Ascending aorta (tissue), 2 donors: ENCODE data around the gene TCAP. TPM values are rescaled to one million over a fixed set of nuclear protein-coding genes. Genes with fewer than 3 reads are reported as not detected.
A peak's percentile ranks its signal among the peaks of the same experiment; 100 is the strongest.
"Not testable (repeated sequence)": the region's sequence is repeated elsewhere in the genome, so short reads cannot be mapped to it uniquely, and the experiment has no call there.

Source experiments
- DNase-seq, 2 donors: peaks; one replicate each; pipeline ENCODE4 v3.0.0-alpha.2; 2019; ENCODE audit warnings: low spot score in 2 of 2
- H3K27ac ChIP-seq, 2 donors: fragments of 200-600 bp; sonication (generic); one replicate each; pipeline ENCODE4 v1.5.1; 2016 to 2017; ENCODE audit warnings: mild to moderate bottlenecking in 1 of 2
- H3K27me3 ChIP-seq: fragments of 200-600 bp; sonication (generic); one replicate; pipeline ENCODE4 v1.5.1; 2017
- H3K36me3 ChIP-seq, 2 donors: fragments of 200-600 bp; sonication (generic); one replicate each; pipeline ENCODE4 v1.5.1; 2016
- H3K4me1 ChIP-seq, 2 donors: fragments of 200-600 bp; sonication (generic); one replicate each; pipeline ENCODE4 v1.5.1; 2016 to 2017; ENCODE audit warnings: mild to moderate bottlenecking in 1 of 2
- H3K4me3 ChIP-seq, 2 donors: fragments of 200-600 bp; sonication (generic); one replicate each; pipeline ENCODE4 v1.5.1; 2016 to 2017; ENCODE audit warnings: mild to moderate bottlenecking in 1 of 2
- H3K9me3 ChIP-seq, 2 donors: fragments of 200-600 bp; sonication (generic); one replicate each; pipeline ENCODE4 v1.5.1; 2016
- intact Hi-C: fragments of 100-400 bp; cut with DNase I; formaldehyde crosslinking; loops from one replicate; pipeline ENCODE4 v1.15.1; 2023
- total RNA-seq: library from RNA; depleted of rRNA; stranded (reverse); fragments of >200 nt; gene quantifications from one replicate; pipeline ENCODE4 v1.1.0, GENCODE V29; 2016
- TF ChIP-seq, protein P1 (sequence below), 3 experiments: fragments of 200-600 bp in 2 of 3; fragments of 450-650 bp in 1 of 3; sonication (generic) in 2 of 3; IDR thresholded peaks; one replicate each; pipeline ENCODE4 v1.5.1; 2016 to 2019; ENCODE audit warnings: antibody characterized with exemption in 3 of 3, mild to moderate bottlenecking in 1 of 3, moderate library complexity in 1 of 3

Gene TCAP
- total RNA-seq, 1 donor from 2014 or later: not detected

DNA sequence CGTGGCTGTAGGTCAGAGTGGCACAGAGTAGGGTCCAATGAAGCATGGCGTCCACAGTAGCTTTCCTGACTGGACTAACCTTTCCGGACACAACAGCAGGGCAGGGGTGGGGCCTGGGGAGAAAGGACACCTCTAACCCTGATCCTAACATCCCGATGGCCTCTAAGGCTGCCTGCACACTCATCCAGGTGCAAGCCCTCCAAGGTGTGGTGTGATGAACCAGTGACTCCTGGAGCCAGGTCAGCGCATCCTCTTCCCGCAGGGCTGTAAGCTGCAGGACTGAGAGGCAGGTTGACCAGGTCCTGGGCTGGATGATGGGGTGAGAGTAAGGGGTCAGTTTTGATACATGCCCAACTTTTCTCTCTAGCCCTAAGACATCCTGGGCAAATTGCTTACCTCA lies 31.6 kb downstream of the TCAP start:
- DNase-seq: no peak
- Histone ChIP-seq H3K36me3 (no peaks in the 10 kb centered on the region), H3K9me3 (no peaks in the 10 kb centered on the region), H3K4me3 (no peak overlapping the region), H3K27ac (no peak overlapping the region), H3K27me3 (no peaks in the 10 kb centered on the region), H3K4me1 (peaks cover 0 to 9% of the 10 kb centered on the region in 2 donors)
- intact Hi-C loops: no loop called here
- TF ChIP-seq, protein P1, sequence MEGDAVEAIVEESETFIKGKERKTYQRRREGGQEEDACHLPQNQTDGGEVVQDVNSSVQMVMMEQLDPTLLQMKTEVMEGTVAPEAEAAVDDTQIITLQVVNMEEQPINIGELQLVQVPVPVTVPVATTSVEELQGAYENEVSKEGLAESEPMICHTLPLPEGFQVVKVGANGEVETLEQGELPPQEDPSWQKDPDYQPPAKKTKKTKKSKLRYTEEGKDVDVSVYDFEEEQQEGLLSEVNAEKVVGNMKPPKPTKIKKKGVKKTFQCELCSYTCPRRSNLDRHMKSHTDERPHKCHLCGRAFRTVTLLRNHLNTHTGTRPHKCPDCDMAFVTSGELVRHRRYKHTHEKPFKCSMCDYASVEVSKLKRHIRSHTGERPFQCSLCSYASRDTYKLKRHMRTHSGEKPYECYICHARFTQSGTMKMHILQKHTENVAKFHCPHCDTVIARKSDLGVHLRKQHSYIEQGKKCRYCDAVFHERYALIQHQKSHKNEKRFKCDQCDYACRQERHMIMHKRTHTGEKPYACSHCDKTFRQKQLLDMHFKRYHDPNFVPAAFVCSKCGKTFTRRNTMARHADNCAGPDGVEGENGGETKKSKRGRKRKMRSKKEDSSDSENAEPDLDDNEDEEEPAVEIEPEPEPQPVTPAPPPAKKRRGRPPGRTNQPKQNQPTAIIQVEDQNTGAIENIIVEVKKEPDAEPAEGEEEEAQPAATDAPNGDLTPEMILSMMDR (IDR thresholded peaks at IDR 0.05): no peak

DNA sequence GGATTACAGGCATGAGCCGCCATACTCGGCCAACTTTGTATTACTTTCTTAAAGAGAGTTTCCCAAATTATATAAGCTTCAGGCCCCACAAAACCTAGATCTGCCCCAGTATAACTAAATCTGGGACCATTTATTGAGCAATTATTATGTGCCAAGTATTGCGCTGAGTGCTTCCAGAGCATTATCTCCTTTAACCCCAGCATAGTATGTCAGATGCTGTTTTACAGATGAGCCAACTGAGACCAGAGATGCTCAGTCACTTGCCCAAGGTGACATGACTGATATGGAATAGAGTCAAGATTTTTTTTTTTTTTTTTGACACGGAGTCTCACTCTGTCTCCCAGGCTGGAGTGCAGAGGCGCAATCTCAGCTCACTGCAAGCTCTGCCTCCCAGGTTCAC lies 32.8 kb downstream of the TCAP start:
- no peak overlapping the region for H3K27ac ChIP-seq
- H3K4me3 ChIP-seq: no peak overlapping the region
- H3K36me3 ChIP-seq: no peaks in the 10 kb centered on the region
- TF ChIP-seq, protein P1 (IDR thresholded peaks at IDR 0.05): no peak
- no peak for DNase-seq
- no peaks in the 10 kb centered on the region for H3K27me3 ChIP-seq
- H3K9me3 ChIP-seq: no peaks in the 10 kb centered on the region
- intact Hi-C loops: no loop called here
- H3K4me1 ChIP-seq: peaks cover 0 to 13% of the 10 kb centered on the region in 2 donors

DNA sequence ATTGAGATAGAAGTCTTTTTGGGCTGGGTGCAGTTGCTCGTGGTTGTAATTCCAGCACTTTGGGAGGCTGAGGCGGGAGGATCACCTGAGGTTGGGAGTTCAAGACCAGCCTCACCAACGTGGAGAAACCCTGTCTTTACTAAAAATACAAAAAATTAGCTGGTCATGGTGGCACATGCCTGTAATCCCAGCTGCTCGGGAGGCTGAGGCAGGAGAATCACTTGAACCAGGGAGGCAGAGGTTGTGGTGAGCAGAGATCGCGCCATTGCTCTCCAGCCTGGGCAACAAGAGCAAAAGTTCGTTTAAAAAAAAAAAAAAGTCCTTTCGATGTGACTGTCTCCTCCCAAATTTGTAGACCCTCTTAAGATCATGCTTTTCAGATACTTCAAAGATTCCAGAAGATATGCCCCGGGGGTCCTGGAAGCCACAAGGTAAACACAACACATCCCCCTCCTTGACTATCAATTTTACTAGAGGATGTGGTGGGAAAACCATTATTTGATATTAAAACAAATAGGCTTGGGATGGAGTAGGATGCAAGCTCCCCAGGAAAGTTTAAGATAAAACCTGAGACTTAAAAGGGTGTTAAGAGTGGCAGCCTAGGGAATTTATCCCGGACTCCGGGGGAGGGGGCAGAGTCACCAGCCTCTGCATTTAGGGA lies 34.1 kb downstream of the TCAP start:
- H3K27me3 ChIP-seq, H3K9me3 ChIP-seq, DNase-seq, intact Hi-C loops, H3K36me3 ChIP-seq: not testable (repeated sequence)
- Histone ChIP-seq H3K4me3 (peak overlapping the region; percentile 84), H3K27ac (peak overlapping the region; percentile 87 to 91), H3K4me1 (peaks cover 0 to 17% of the 10 kb centered on the region in 2 donors)

DNA sequence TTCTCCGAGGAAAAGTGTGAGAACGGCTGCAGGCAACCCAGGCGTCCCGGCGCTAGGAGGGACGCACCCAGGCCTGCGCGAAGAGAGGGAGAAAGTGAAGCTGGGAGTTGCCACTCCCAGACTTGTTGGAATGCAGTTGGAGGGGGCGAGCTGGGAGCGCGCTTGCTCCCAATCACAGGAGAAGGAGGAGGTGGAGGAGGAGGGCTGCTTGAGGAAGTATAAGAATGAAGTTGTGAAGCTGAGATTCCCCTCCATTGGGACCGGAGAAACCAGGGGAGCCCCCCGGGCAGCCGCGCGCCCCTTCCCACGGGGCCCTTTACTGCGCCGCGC lies 34.6 kb downstream of the TCAP start, which contains the start of gene ERBB2:
TSS of gene ERBB2 (plus strand) at position 247 of the 330 bp plus-strand sequence. CDS start 175 bp downstream, outside the sequence.
- intact Hi-C loops: loop anchor here (1.0 kb wide), 1 partner anchor 11 kb away; the partner anchor contains the start of gene PGAP3
- H3K4me1 ChIP-seq: peaks cover 0 to 21% of the 10 kb centered on the region in 2 donors

DNA sequence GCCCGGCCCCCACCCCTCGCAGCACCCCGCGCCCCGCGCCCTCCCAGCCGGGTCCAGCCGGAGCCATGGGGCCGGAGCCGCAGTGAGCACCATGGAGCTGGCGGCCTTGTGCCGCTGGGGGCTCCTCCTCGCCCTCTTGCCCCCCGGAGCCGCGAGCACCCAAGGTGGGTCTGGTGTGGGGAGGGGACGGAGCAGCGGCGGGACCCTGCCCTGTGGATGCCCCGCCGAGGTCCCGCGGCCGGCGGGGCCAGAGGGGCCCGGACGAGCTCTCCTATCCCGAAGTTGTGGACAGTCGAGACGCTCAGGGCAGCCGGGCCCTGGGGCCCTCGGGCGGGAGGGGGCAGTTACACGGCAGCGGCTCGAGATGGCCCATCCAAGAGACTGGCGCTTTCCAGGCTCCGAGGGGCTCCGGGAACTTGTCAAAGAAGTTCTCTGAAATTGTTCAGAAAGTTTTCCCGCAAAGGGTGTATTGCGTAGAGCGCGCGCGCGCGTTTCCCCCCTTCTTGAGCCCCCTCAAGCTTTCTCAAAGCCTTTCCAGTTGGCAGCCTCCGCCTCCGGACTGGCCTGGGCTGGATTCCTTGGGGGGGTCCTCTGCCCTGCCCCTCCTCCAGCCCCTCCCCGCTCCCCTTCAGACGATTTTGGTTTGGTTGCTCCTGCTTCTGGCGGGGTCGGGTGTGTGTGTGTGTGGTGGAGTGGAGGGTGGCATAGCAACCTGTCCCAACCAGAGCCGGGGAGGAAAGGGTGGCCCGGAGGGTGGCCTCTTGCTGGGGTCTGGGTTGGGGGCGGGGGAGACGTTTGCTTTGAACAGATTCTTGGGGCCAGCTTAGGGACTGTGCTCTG lies 35.2 kb downstream of the TCAP start:
- Histone ChIP-seq H3K4me3 (peak overlapping the region; percentile 84), H3K4me1 (peaks cover 0 to 26% of the 10 kb centered on the region in 2 donors), H3K9me3 (no peaks in the 10 kb centered on the region), H3K27me3 (no peaks in the 10 kb centered on the region), H3K36me3 (no peaks in the 10 kb centered on the region), H3K27ac (peak overlapping the region; percentile 87 to 91)
- DNase-seq: no peak
- TF ChIP-seq, protein P1 (IDR thresholded peaks at IDR 0.05): no peak
- intact Hi-C loops: loop anchor here (1.0 kb wide), 1 partner anchor 12 kb away; the partner anchor contains the start of gene PGAP3

More for the DNA sequence above, 34.6 kb downstream of the TCAP start, which contains the start of gene ERBB2:
- peak in 1 of 2 donors; percentile 90 for DNase-seq
- TF ChIP-seq, protein P1 (IDR thresholded peaks at IDR 0.05): no peak
- Histone ChIP-seq H3K9me3 (no peaks in the 10 kb centered on the region), H3K27me3 (no peaks in the 10 kb centered on the region), H3K36me3 (no peaks in the 10 kb centered on the region), H3K4me3 (peak within 1 kb of the TSS; percentile 84), H3K27ac (peak within 1 kb of the TSS; percentile 87 to 91)
